HG02885 (cell line): Measurements from ENCODE around the gene ROR1.

Experiments
- ATAC-seq: cut with Tn5 transposase; IDR thresholded peaks from one replicate; pipeline ENCODE4 v1.9.1; 2021; ENCODE audit warnings: mild to moderate bottlenecking; ENCODE audit not compliant: unreplicated experiment, poor library complexity

Gene ROR1

GRCh38 chr1:63898428-63899196, 124.8 kb downstream of the ROR1 start:
- ATAC-seq = no peak

GRCh38 chr1:63901094-63901493, 127.3 kb downstream of the ROR1 start:
- ATAC-seq = no peak

- ATAC-seq = no peak
Observed at GRCh38 chr1:63902844-63903589, 129.2 kb downstream of the ROR1 start.

GRCh38 chr1:63903947-63904610, 130.3 kb downstream of the ROR1 start:
- ATAC-seq = no peak

GRCh38 chr1:63904826-63905225, 131.0 kb downstream of the ROR1 start:
- ATAC-seq = no peak

GRCh38 chr1:63906047-63906704, 132.4 kb downstream of the ROR1 start:
- no peak for ATAC-seq

- ATAC-seq = no peak
Observed at GRCh38 chr1:63907051-63907450, 133.2 kb downstream of the ROR1 start.

GRCh38 chr1:63908016-63908415, 134.2 kb downstream of the ROR1 start:
- ATAC-seq = no peak

GRCh38 chr1:63909526-63909925, 135.7 kb downstream of the ROR1 start:
- ATAC-seq = no peak

- ATAC-seq = no peak
Observed at GRCh38 chr1:63911049-63911448, 137.2 kb downstream of the ROR1 start.

- ATAC-seq = no peak
Observed at GRCh38 chr1:63912643-63913042, 138.8 kb downstream of the ROR1 start.

GRCh38 chr1:63913533-63913932, 139.7 kb downstream of the ROR1 start:
- ATAC-seq = no peak

GRCh38 chr1:63914241-63914640, 140.4 kb downstream of the ROR1 start:
- no peak for ATAC-seq

GRCh38 chr1:63914706-63915105, 140.9 kb downstream of the ROR1 start:
- ATAC-seq = no peak

- peak; percentile 58 for ATAC-seq
Observed at GRCh38 chr1:63915121-63915520, 141.3 kb downstream of the ROR1 start.

- ATAC-seq = no peak
Observed at GRCh38 chr1:63916485-63917360, 142.9 kb downstream of the ROR1 start.

GRCh38 chr1:63917571-63918417, 144.0 kb downstream of the ROR1 start:
- no peak for ATAC-seq

GRCh38 chr1:63918418-63918945, 144.7 kb downstream of the ROR1 start:
- no peak for ATAC-seq
